DMS114 treated with DMSO at 0.1 percent for 48 hours (cell line): Measurements from ENCODE around the gene SSU72.
A peak's percentile ranks its signal among the peaks of the same experiment; 100 is the strongest.
"Not testable (repeated sequence)": the region's sequence is repeated elsewhere in the genome, so short reads cannot be mapped to it uniquely, and the experiment has no call there.

ENCODE experiments used
- DNase-seq: peaks from one replicate; lab custom pipeline; 2025; ENCODE audit not compliant: unreplicated experiment; lab: John Stamatoyannopoulos, UW

SSU72 gene

DNA sequence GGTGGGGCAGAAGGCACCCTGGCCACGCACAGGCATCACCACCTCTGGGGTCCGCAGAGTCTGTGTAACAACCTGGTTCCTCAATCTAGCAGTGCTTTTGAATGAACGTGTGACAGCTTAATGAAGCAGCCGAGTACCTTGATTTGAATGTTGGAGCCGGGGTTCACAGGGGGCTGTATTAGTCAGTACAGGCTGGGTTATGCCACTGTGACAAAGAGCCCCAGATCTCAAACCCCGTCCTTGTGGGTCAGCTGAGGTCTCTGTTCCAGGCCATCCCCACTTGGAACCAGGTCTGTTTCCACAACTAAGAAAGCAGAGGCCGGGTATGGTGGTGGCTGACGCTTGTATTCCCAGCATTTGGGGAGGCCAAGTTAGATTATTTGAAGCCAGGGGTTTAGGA lies 44.7 kb downstream of the SSU72 start:
- DNase-seq = no peak

DNA sequence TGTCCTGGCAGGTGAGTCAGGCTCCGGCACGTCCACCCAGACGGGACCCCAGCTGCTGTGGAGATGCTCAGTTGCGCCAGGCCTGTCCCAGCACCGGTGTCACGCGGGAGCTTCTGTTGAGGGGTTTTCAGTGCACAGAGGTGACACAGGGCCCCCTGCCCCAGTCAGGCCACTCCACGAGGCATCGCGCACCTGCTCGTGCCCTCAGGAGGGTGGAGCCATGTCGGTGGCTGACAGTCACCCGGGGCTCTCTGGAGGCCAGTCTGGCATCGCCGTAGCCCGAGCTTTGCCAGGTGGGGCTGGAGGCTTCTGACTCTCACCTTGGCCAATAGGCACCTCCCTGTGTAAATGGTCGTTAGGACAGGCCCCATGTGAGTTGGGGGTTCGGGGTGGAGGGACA lies 45.3 kb downstream of the SSU72 start:
- DNase-seq = no peak

DNA sequence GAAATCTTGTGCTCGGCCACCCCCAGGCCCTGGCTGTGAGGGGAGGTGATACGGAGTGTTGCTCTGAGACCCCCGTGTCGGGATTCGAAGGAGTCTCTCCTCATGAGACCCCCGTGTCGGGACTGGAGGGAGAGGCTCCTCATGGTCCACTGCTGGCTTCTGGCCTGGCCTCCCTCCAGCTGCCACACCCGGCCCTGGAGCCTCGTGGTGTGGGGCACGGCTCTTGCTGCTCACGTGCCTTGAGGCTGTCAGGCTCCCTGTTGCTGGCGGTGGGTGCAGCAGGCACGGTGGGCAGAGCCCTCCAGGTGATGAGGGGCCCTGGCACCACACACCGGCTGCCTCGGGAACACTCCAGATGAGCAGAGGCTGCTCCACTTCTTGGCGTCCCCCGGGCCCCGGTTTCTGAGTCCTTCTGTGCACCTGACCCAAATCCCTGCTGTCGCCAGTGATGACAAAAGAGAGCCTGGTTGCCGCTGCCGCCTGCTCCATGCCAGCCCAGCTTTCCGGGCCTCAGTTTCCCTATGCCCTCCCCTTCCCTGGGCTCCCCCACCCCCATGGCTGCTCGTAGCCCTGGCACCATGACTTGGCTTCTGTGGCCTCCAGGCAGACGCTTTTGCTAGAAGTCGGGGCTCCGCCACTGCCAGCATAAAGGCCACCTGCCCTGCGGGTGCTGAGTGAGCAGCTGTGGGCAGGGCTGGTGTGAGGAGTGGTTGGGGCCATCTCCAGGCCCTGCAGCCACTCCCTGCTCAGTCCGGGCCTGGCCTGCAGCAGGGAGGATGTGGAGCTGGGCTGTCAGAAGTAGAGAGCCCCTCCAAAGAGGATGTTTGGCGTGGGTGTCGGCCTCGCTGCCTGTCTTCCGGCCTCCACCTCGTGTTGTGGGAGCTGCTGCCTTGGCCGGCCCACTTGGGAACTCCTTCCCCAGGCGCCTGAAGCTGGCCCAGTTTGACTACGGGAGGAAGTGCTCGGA lies 46.1 kb downstream of the SSU72 start:
- no peak for DNase-seq

DNA sequence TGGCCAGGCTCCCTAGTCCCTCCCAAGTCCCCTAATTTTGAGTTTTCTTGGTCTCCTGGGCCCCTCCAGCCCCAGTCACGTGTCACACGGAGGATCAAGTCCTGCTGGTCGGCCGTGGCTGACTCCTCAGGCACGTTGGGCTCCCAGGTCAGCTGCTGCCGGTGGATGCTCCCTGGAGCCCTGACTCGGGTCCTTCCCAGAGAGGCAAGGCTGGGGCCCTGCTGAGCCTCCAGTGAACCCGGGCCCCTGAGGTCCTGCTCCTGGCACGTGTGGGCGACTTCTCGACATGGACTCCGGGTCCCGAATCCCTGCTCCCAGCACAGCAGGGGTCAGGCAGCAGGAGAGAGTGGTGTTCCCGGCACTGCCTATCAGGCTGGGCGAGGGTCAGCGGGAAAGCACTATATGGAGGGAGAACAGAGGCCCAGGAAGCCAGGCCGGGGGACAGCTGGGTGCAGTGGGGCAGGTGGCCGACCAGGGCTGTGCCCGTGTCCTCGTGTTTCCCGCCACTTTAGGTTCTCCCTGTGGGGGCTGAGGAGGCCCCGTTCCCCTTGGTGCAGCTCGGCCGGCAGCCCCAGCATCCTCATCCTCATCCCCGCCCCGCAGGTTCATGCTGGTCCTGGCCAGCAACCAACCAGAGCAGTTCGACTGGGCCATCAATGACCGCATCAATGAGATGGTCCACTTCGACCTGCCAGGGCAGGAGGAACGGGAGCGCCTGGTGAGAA lies 47.4 kb downstream of the SSU72 start:
- DNase-seq = no peak

DNA sequence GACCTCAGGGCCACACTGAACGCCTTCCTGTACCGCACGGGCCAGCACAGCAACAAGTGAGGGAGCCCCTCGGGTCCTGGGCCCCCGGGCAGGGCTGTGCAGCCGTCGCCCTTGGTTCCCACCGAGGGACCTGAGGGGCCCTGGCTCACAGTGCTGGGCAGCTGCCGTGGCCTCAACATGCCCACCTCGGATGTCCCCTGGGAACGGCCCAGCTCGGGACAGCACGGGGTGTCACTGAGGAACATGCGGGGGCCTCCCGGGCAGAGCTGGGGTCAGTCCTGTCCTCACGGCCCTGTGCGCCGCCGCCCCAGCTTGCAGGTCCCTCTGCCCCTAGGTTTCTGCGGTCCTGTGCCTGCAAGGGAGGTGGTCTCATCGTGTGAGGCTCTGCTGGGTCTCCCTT lies 48.2 kb downstream of the SSU72 start:
- DNase-seq = not testable (repeated sequence)

DNA sequence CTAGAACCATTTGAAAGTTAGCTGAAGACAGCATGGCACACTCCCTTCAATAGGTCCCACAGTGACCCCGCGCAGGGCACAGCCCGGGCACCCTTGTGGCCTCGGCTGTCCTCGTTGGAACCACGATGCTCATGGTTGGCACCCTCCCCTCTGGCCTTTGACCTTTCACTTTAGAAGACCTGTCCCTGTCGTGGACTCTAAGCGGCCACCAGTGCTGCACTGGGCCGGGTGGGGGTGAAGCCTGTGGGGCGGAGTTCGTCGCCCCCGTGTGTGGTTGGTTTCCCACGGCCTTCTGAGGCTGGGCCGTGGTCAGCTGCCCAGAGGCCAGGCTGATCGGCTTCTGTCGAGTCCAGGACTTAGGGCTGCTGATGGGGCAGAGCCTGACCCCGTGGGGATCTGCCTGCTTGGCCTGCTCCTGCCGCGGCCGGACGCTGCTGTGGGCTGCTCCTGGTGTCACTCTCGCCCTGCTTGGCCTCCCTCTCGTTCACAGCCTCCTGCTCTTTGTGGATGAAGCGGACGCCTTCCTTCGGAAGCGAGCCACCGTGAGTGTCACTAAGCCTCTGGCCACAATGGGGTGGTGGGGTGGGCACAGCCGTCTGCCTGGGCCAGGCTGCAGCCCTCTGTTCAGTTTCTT lies 49.8 kb downstream of the SSU72 start:
- DNase-seq = not testable (repeated sequence)

DNA sequence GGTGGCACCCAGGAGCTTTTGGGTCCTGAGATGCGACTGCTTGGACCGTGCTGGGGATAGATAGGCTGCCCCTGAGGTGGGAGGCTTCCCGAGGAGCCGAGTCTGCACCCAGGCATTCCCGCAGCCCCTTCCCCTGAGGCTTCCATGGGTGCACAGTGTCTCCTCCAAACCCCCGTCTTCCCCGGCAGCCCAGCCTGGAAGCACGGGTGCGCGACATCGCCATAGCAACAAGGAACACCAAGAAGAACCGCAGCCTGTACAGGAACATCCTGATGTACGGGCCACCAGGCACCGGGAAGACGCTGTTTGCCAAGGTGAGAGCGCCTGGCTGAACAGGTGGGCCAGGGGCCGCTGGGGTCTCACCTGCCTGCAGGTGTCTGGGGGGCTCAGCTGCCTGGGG lies 51.0 kb downstream of the SSU72 start:
- DNase-seq = not testable (repeated sequence)

DNA sequence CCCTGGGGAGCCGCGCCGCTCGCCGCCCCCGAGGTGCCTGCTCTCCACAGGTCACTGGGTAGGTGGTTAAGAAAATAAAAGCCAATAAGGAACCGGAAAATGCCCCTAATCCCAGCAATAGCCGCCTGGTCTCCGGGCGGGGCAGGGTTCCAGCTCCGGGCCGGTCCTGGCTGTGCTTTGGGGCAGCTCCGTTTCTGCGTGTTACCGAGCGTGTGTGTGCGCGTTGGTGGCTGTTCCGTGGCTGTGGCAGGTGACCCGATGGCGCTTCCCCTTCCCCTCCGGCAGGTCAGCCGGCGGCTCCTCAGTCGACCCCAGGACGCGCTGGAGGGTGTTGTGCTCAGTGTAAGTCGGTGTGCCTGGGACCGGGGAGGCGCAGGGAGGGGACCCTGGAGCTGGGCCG lies 51.4 kb downstream of the SSU72 start:
- DNase-seq = not testable (repeated sequence)

DNA sequence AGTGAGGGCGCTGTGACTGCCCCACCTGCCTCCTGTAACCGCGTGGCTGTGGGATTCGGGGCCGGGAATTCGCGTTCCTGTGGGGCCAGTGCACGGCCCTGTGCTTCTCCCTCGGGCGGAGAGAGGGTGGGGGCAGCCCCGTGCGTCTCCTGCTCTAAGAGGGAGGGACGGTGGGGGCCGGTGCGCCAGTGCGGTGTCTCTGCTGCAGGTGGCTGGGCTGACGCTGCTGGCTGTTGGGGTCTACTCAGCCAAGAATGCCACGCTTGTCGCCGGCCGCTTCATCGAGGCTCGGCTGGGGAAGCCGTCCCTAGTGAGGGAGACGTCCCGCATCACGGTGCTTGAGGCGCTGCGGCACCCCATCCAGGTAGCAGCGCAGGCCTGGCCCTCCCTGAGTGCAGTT lies 52.1 kb downstream of the SSU72 start:
- not testable (repeated sequence) for DNase-seq

DNA sequence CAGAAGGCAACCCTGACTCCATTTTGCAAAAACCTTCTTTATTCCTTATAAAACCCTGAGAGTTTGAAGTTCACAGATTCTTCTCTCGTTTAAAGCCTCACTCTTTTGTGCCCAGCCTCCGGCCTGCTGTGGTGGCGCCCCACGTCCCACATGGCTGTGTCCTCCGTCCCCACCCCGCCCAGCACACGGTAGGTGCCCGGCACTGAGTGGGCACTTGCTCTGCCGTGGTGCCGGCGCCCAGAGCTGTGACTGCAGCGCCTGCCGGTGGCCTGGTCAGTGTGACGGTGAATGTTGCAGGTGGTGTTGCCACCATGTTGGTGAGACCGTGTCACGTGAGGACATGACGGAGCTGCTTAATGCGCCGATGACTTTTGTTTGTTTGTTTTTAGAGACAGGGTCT lies 53.3 kb downstream of the SSU72 start:
- DNase-seq = no peak

DNA sequence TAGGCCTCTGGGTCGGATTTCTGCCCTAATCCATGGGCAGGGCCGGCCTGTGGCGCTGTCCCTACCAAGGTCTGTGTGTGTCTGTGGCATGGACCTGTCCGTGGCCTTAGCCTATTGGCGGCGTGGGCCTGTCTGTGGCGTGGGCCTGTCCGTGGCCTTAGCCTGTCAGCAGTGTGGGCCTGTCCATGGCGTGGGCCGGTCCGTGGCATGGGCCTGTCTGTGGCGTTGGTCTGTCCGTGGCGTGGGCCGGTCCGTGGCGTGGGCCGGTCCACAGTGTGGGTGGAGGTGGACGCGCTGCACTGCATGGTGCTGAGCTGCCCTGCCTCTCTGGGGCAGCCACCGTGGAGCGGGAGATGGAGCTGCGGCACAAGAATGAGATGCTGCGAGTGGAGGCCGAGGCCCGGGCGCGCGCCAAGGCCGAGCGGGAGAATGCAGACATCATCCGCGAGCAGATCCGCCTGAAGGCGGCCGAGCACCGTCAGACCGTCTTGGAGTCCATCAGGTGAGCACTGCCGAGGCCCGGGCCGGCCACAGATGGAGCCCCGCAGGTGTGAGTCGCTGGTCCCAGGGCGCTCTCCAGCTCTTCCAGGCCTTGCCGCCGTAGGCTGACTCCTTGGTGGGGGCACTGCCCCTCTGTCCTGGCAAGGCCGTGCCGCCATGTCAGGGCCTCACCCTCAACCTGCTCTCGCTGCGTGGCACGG lies 54.7 kb downstream of the SSU72 start:
- DNase-seq = not testable (repeated sequence)

DNA sequence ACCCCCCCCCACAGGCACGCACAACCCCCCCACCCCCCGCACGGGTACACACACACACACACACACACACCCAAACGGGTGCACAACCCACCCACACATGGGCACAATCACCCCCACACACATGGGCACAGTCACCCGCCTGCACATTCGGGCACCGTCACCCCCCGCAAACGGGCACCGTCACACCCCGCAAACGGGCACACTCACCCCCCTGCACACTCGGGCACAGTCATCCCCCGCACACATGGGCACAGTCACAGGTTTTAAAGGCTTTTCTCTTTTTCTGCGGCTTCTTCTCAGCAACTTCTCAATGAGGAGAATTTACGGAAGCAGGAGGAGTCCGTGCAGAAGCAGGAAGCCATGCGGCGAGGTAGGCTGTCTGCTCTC lies 56.0 kb downstream of the SSU72 start:
- DNase-seq = not testable (repeated sequence)

DNA sequence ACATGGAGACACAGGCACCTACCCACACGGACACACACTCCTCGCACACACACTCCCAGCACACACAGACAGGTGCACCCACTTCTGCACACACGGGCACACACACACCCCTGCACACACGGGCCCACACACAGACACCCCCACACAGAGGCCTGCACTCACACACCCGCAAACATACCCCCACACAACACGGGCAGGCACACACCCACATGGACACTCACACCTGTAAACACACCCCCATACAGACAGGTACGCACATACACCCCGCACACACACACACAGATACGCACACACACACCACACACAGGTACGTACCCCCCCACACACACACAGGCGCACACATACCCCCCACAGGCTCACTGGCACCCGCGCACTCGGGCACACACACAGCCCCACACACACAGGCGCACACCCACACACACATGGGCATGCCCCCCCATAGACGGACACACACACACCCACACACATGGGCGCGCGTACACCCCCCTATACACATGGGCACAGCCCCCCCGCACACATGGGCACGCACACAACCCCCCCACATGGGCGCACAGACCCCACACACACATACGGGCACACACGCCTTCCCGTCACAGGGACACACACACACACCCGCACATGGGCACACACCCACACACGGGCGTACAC lies 56.6 kb downstream of the SSU72 start:
- DNase-seq = no peak

DNA sequence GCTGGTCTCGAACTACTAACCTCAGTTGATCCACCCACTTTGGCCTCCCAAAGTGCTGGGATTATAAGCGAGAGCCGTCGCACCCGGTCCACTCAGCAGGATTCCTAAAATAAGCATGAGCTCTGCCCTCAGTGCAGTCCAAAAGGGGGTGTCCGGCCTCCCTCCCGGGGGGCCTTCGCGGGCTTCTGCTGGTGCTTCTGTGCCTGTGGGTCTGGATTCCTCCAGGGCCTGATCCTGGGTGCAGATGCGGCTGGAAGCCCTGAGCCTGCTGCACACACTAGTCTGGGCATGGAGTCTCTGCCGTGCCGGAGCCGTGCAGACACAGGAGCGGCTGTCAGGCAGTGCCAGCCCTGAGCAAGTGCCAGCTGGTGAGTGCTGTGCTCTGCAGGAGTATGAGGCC lies 57.7 kb downstream of the SSU72 start:
- DNase-seq = not testable (repeated sequence)

DNA sequence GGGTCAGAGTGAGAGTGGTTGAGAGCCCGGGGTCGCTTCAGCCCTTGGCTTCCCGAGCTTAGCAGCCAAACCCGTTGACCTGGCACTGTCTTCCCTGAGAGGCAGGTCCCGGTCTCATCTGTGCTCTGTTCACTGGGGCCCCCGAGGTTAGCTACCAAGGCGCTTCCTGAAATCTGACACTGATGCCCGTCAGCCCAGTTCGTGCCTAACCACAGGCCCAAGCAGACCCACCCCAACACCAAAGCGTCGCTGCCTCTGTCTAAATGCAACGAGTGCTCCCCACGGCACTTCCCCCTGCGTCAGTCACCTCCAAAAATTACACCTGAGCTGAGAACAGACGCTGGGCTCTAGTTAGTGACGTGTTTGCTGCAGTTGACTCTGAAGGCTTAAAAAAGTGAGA lies 60.3 kb downstream of the SSU72 start:
- DNase-seq = not testable (repeated sequence)

DNA sequence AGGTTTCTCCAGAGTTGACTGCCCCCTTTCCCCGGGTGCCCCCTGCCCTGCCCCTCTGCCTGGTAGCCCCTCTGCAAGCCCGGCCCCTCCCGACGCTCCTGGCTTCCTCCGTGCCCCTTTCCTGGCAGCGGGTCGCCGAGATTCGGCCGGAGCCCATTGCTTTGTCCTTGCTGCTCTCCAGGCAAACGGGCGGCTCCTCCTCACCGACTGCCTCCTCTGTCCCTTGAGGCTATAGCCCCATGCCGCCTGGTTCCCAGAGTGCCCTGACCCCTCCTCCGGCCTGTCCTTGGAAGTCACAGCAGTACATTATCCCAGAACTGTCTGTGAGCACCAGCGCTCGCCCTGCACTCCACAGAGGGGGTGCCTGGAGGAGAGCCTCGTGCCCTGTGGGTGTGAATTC lies 61.0 kb downstream of the SSU72 start:
- not testable (repeated sequence) for DNase-seq

DNA sequence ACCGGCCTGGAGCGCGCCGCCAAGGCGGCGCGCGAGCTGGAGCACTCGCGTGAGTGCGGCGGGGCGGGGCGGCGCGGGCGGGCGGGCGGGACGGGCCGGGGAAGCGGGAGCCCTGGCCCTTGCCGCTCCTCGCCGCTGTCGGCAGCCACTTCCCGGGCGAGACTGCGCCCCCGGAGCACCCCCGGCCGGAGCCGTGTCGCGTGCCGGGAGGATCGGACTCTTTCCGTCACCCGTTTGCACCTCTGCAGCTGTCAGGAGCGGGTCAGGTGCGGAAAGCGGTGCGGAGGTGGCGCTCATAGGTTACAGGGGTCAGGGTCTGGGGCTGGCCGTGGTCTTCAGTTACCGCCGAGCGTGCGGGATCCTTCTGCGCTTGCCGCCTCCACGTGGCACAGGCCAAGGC lies 62.2 kb downstream of the SSU72 start:
- DNase-seq = not testable (repeated sequence)

DNA sequence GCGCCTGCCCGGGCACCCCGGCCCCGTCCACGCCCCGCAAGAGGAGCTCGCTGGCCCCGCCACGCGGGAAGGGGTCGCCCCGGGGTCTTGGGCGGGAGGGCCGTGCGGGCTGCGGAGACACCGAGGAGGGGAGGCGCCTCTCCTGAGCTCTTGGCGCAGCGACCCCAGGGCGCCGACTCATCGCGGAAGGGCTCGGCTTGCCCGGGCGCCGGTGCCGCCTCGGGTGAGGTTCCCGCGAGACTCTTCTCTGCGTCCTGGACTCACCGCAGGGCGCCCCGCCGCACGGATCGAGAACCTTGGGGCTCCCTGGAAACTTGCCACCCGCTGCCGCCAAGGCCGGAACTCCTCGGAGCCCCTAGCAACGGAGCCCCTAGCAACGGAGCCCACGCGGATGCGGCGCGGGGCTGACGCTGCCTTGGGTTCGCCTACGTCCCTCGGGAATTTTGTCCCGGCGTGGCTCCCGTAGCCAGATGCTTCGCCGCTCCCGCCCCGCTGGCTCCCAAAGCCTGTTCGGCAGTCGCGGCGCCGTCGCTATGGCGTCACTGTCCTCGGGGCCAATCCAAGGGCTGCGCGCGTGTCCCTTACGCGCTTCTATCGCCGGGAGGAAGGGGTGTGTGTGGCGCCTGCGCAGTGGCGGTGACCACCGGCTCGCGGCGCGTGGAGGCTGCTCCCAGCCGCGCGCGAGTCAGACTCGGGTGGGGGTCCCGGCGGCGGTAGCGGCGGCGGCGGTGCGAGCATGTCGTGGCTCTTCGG lies 63.0 kb downstream of the SSU72 start, which contains the start of gene ATAD3A:
ATAD3A (plus strand) TSS at position 630 of the 753 bp plus-strand sequence; CDS start at position 737, 107 bp downstream.
- DNase-seq = peak; percentile 88

DNA sequence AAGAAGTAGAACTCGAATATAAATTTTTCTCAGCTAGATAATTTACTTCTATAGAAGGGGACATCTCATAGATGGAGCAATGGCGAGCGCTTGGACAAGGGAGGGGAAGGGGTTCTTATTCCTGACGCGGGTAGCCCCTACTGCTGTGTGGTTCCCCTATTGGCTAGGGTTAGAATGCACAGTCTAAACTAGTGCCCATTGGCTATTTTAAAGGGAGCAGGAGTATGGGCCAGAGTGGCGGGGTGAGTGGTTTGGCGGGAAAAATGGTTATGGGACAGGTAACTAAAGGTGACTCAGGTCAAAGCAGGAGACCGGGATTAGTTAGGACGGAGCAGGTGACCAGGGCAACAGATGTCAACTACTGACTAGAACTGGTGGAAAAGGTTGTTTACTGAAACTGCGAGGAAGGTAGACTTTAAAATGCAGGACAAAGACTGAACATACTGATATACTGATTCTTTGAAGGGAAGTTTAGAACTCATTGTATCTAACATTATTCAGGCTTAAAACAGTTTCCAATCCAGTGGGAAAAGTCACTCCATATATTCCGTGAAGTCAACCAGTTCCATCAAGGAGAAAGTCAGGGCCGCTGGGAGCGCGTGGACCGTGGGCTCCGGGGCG lies 63.6 kb downstream of the SSU72 start:
- peak; percentile 37 for DNase-seq
